HG03066 (cell line): ENCODE data around the gene TTC24.

Experiments
- ATAC-seq: cut with Tn5 transposase; IDR thresholded peaks from one replicate; pipeline ENCODE4 v1.9.1; 2021; ENCODE audit warnings: low read depth; ENCODE audit not compliant: unreplicated experiment

The TTC24 gene

DNA sequence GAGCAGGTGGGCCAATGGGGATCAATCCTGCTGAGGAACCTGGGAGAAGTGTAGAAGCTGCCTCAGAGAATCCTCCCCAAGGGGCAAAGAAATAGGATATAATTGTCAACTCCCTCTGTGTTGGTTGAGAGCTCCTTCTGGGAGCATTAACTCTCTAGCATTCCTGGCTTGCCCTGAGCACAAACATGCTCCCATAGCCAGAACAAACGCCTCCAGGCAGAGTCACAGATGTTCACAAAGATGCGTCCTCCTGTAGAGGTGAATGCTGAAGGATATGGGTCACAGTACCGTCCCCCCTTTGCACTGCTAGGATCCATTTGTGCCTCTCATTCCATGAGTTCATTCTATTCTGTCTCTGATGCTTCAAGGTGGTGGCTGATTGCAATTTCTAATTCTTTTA lies 52.8 kb downstream of the TTC24 start:
- no peak for ATAC-seq
